NCI-H1694 treated with DMSO at 0.1 percent for 48 hours (cell line): ENCODE measurements around the gene MED9.

ENCODE experiments used
- DNase-seq: peaks from one replicate; lab custom pipeline; 2025; lab: John Stamatoyannopoulos, UW

The MED9 gene

GRCh38 chr17:17515934-17516930 is 39.4 kb downstream of the MED9 start:
- DNase-seq = peak; percentile 70

DNA sequence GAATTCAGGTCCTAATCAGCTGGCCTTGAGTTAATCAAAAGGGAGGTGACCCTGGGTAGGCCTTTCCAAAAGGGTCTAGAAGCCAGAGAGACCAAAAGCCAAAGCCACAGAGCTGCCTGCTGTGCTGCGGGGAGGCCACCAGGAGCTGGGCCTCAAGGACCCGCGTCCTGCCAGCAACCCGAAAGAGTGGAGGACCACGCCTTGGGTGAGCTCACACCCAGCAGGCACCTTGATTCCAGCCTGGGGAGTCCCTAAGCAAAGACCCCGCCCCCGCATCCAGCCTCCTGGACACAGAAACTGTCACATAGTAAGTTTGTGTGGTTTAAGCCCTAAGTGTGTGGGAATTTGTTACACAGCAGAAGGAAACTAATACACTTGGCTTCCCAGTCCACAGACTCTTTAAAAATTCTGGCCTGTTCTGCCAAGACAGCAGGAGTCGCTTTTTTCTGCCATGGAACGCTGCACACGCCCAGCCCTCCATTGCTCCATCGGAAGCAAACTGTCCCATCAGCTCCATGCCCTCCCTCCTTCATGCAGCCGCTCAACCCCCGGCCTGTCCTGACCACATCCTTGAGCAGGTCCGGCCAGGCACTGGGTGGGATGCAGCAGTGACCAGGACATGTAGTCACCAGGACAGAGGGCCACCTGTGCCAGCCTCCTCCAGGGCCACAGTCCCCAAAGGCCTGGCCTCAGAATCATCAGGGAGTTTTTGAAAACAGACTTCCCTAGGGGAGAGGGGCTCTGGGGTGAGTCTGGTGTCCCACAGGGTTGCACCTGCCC is 40.3 kb downstream of the MED9 start:
- no peak for DNase-seq

DNA sequence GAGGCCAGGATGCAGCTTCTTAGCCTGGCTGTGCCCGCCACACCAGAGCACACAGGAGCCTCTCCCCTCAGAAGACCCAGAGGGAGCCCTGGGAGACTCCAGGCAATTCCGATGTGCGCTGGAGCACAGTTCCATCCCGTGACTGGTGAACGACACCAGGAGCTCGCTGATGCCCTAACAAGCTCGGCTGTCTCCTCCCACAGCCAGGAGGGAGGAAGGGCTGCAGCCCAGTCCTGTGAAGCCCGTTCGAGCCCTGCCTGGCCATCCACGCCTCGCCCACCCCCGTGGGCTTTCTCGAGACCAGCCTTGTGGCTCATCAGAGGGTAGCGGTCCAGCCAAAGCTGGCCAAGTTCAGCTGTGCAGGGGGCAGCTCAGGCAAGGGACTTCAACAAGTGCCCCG is 41.2 kb downstream of the MED9 start:
- no peak for DNase-seq

GRCh38 chr17:17518951-17519350 is 42.2 kb downstream of the MED9 start:
- no peak for DNase-seq

DNA sequence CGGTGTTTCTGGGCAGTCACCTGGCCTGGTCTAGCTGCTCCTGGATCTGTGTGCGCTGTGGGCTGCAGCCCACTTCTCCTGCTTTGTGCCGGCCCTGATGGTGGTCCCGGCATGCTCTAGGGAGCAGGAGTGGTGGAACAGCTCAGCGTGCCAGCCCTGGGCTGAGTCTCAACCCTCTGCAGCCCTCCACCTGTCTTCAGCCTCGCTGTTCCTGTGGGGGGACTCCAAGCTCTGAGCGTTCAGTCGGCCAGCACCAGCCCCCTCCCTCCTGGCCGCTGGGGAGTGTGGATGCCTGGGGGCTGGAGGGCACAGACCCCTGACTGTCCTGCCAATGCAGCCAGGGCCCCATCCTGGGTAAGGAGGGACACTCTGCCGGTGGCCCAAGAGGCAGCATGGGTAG is 43.1 kb downstream of the MED9 start:
- no peak for DNase-seq

- DNase-seq = no peak
Measured at GRCh38 chr17:17520599-17521232, 43.9 kb downstream of the MED9 start.

DNA sequence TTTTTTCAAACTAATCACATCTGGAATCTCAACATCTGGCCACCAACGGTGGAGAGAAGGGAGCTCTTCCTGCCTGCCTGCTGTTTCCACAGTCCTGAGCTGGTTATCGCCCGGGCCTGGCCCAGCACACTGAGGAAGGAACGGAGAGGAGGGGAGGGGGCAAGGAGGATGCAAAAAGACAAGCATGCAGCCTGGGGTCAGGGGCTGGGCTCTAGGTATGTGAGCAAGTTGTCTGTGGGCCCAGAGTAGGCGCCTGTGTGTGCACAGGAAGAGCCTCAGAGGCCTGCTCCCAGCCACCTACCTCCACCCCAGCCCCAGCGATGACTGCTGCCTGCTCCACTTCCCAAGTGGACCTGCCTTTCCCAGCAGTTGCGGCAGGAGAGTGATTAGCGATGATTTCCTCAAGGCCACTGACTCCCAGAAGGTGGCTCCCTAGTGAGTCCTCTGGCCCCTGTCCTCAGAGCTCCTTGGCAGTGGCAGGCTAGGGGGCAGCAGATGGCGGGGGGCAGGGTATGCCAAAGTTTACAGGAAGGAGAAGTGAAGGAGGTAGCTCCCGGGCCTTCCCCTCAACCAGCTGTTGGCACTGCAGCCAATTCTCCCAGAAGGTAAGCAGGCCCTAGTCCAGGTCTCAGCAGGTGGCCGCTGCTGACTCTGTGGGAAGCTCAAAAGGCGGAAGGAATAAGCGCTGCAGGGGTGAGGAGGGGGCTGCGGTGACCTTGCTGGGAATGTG is 46.4 kb downstream of the MED9 start:
- peak; percentile 31 for DNase-seq

DNA sequence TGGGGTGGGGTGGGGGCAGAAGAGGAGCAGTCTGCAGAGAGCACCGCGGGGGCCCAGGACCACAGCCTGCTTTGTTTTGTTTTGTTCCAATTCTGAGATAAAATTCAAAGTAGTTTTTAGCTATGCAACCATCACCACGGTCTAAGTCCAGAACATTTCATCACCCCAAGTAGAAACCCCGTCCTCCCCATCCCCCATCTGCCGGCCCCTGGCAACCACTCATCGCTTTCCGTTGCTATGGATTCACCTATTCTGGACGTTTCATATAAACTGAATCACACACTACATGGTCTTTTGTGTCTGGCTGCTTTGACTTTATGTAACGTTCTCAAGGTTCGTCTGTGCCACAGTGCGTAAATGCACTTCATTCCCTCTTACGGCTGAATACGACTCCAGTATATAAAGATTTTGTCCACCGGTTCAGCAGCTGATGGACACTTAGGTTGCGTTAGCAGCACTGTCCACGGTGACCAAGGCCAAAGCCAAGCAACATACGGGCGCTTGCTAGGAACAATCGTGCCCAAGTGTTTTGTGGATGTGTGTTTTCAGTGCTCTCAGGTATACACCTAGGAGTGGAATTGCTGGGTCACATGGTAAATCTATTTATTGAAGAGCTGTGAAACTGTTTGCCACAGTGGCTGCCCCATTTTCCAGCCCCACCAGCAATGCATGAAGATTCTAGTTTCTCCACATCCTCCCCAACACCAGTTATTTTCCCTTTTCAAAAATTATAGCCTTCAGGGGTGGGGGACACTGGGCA is 47.1 kb downstream of the MED9 start:
- no peak for DNase-seq

GRCh38 chr17:17525311-17525710 is 48.5 kb downstream of the MED9 start:
- DNase-seq = no peak

DNA sequence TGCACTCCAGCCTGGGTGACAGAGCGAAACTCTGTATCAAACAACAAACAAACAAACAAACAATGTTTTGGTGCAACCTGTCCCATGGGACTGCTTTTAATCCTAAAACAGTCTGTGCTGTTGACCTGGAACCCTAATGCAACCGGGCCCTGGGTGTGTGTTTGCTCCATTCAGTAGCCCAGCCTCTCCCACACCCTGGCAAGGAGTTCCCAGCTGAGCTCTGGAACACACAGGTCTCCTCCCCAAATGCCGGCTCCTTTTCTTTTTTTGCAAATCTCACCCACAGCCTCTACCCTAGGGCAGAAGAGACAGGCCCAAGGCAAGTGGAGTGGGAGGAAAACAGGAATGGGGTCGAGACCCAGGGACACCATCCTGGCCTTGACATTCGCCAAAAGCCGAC is 49.2 kb downstream of the MED9 start:
- DNase-seq = no peak

- no peak for DNase-seq
Measured at GRCh38 chr17:17526369-17526768, 49.6 kb downstream of the MED9 start.

DNA sequence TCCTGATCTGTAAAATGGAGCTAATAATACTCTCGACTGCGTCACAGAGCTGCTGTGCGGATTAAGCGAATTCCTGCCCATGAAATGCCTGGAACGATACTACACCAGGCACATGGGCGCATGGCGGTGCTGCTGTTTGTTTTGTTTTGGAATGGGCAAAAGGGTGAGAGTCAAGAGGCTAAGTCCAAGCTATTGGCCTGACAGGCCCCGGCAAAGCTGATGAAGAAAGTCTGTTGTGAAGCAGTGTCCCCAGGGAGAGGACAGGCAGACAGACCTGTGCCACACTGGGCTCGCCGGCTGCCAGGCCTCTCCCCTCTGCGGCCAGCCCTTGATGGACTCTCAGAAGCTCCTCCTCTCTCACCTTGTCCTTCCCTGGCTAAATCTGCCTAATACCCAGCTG is 50.7 kb downstream of the MED9 start:
- DNase-seq = no peak

DNA sequence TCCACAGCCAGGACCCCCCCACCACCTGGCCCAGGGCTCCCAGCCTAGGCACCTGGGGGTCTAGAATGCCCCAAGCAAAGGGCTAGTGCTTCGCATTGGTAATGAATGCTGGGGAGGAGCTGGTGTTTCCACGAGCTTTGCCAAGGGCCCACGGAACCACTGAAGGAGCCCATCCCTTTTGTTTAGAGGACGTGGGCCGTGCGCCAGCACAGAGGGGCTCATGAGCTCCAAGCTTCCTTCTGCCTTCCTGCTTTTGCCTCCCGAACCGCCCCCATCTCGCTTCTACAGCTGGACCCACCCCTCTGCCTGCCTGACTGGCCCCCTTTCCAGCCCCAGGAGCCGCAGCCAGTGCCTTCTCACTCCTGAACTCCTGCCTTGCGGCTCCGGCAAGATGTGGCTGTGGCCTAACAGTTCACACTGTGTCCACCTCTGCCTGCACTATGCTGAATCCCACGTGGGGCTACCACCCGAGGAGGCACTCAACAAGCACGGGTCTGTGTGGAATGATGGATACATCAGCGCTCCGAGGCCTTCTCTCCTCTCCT is 51.2 kb downstream of the MED9 start:
- no peak for DNase-seq

DNA sequence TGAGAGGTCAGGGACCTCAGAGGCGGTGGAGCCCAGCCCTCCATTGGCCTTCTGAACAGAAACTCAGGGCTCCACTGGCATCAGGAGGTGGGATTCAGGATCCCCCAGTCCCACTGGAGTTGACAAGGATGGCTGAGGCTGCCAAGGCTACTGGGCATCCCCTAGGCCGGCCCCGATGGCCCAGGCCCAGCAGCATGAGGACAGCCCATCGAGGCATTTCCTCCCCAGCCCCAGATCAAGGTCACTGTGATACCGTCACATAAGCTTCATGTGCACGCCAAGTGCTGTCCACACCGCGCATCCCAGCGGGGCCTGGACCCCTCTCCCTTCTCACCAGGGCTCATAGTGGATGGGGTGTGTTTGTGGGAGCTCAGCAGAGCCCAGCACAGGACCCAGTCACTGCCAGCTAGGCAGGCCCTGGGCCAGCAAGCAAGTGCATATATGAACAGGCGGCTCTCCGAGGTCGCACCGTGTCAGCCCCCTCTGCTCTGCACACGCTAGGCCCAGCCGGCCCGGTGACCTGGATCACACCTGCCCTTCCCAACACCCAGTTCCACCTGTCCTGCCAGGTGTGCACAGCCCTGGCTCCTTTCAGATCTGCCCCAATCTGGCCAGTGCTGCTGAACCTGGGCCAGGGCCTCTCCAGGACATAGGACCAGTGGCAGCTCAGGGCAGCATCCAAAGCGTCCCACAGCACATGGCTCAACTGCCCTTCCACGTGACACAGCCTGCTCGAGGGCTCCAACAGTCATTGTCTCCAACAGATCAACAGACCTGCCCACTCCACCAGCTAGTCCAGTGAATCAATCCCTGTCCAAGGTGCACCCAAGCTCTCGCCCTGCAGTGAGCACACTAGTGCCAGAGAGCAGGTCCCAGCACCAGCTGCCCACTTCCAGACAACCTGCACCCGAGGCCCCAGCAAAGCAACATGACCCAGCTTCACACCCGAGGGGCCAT is 52.2 kb downstream of the MED9 start:
- DNase-seq = no peak

DNA sequence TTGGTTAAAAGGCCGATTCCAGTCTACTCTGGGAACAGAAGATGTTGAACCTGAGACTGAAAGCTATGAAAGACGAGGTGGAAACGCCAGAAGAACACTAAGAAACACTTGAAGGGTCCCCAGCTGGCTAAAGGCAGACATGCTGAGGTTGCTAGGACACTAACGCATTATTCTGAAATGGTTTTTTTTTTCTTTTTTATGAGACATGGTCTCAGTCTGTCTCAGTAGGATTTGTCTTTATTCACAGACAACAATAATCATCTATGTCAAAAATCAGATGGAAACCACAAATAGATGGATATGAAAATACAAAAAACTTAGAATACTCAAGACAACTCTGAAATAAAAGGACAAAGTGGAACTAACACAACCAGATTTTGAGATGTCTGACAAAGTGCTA is 54.4 kb downstream of the MED9 start:
- no peak for DNase-seq

DNA sequence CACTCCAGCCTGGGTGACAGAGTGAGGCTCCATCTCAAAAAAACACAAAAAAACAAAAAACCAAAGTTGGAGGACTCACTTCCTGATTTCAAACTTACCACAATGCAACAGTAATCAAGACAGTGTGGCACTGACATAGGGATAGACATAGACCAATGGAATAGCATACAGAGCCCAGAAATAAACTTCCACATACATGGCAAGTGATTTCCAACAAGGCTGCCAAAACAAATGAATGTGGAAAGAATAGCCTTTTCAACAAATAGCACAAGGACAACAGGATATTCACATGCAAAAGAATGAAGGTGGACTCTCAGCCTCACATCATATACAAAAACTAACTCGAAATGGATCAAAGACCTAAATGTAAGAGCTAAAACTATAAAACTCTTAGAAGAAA is 56.2 kb downstream of the MED9 start:
- DNase-seq = no peak

- no peak for DNase-seq
Measured at GRCh38 chr17:17533901-17534441, 57.2 kb downstream of the MED9 start.

DNA sequence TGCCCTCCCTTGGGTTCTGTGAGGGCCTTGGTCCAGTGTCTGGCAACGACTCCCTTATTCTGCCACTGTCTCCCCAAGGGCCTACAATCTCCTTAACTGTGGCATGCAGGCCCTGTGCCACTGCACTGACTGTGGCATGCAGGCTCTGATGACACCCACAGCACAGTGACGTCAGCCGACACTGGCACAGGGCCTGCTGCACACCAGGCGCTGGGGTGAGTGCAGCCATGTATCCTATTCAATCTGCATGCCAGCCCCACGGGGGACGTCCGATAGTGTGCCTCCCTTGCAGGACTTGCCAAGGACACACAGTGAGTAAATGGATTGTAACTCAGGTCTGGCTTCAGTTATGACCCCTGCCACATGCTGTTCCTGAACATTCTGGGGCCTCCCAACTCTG is 59.2 kb downstream of the MED9 start:
- DNase-seq = no peak

GRCh38 chr17:17536702-17537101 is 59.9 kb downstream of the MED9 start:
- no peak for DNase-seq
